Right lung (tissue), 5 donors: ENCODE data around the gene SMYD1. TPM values are rescaled to one million over a fixed set of nuclear protein-coding genes. Genes with fewer than 3 reads are reported as not detected.

ENCODE experiments used
- DNase-seq, 2 donors: peaks; one replicate each; pipeline ENCODE4 v3.0.0-alpha.2; 2013
- polyA plus RNA-seq, 5 donors: library from polyadenylated mRNA; unstranded; fragments of 120-200 nt; gene quantifications; one replicate each; pipeline versions ENCODE4 v1.2.1 to v1.2.3, GENCODE V29; 2013; ENCODE audit warnings: inconsistent platforms in 1 of 5, low replicate concordance in 1 of 5; ENCODE audit not compliant: insufficient read length in 5 of 5, insufficient read depth in 1 of 5

SMYD1 gene
- polyA plus RNA-seq, 5 donors, result 0.06 to 10.6 (median 0.28) TPM; not detected in 1

DNA sequence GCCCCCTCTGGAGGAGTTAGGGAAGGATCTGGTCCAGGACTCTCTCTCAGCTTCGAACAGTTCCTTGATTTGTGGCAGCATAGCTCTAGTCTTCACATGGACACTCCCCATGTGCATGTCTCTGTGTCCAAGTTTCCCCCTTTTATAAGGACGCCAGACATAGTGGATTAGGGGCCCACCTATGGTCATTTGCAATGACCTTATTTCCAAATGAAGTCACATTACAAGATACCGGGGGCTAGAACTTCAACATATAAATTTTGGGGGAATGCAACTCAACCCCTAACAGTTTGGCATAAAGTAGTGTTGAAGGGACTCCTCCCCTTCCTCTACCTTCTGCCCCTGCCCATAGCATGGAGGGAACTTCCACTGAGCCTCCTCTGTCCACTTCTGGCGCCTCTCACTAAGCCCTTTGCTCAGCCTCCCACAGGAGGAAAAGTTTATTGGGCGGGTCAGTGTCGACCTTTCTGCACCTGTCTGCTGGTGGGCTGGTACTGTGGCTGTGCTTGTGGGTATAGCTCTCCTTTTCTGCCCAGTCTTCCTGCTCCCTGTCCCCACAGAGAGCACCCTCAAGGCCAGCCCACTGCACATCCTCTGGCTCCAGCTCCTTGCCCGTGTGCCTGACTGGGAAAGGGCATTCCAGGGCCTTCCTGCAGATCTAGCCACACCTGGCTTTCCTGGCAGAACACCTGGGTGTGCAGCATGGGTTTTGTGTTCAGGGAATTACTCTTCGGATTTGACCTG, 54.7 kb downstream of the SMYD1 start:
- DNase-seq, result no peak

DNA sequence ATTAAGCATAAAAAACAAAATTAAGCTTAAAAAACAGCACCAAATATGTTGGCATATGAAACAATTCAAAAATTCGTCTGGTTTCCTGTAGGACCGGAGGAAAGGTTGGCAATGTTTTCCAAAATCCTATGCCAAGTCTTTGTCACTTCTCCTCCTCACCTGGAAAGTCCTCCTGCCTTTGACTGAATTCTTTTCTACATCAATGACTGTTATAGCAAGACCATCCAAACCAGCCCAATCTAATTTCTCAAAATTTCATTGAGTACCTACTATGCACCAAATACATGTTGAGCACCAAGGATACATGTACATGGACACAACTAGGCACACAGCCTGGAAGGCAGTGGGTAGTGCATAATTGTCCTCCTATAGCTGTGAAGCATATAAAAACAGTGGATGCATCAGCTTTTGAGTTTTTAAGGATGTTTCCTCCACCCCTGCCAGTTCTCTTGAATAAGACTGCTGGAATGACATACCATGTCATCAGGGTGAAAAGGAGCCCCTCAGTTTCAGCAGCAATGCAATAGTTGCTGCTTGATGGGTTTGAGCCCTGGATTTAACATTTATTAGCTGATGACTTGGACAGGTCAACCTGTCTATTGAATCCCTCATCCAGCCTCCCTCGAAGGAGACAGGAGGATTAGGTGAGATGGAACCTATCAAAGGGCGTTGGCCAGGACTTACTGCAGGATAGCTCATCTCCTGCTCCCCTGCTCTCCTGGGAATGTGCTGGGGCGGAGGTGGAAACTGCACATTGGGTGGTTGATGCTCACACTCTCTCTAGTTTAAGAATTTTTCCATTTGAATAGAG, 55.7 kb downstream of the SMYD1 start:
- no peak for DNase-seq

DNA sequence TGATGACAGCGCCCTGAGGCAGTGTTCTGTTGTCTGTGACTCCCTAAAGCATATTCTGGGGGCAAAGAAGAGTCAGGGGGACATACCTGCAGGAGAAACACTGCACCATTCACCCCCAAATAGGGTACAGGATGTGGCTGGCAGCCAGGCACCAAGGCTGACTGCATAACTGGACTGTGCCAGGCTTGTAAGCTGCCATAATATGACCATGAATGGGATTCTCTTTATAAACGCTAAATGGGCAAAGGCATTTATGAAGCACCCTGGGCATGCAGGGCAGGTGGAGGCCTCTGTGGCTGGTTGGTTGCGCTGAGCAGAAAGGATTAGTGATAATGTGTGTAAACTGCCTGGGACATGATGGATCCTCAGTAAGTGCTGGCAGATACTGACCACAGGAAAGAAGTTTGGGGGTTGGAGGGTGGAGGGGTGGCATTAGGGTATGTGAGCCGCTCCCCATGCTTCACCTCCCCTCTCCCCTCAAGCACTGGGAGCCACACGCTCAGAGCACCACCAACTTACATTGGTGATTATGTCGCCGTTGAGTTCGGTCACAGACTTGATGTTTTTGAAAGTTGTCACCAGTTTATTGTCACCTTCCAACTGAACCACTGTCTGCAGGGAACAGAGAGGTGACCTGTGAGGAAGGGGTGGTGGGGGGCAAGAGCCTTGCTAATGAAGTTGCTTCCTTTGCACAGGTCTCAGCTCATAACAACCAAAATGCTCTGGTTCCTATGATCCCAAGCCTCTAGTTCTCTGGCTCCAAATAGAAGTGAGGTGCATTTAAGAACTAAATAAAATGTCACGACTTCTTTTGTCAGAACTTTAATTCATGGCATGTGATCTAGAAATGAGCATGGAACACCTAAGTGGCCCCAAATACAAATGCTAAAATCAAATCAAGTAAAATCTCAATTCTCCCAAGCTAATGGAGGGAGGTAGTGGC, 56.6 kb downstream of the SMYD1 start:
- DNase-seq, result no peak

DNA sequence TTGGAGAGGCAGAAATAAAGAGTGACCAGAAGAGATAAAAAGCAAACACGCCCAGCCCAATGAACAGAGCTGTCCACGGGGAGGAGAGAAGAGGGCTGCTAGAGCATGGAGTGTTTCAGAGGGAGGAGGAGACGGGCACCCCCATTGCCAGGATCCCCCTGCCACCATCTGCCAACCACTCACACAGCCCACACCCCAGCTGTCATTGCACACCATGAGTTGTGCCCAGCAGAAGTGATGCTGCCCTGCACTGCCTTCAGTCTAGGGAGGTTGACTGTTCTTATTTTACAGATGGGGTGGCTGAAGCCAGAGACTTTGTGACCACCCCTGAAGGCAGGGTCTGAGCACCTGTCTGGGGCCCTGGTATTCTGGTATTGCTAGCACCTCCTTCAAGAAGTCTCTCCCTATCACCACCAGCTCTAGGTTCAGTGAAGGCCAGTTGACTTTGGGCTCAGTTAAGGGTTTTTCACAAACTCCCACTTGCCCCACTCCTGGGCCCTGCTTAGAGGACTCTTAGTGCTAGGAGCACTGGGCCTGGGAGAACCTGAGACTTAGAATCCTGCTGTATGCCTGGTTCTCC, 57.8 kb downstream of the SMYD1 start:
- DNase-seq, result no peak

DNA sequence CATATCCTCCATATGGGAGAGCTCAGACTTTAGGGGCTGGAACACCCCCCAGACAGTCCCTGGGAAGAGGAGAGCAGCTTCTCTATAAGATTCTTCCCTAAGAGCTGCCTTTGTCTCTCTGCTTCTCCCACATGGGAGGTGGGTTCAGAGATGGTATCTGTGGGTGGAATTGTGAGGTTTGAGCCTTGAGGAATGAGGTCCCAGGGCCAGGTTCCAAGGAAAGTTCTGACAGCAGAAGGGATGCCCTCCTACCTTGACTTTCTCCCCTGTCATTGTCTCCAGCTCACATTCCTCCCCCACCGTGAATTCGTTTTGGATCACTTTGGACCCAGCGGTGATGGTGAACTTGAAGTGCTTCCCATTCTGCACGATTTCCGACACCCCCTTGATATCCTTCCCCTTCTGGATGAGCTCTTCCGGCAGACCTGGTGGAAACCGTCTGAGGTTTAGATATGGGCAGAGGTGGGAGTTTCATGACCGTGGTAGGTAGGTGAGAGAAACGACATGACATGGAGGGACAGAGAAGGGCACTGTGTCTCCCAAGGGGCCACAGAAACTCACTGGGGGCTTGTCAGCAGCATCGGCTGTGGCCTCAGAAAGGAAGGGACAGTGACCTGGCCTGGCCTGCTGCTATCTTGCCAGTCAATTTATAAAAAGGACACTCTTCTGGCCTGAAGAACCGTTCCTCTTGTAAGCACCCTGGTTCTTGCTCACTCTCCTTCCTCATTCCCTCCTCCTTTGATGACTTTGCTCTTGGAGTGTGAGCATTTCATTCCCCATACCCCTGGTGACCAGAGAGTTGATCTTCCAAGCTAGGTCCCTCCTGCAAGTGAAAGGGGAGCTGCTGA, 58.5 kb downstream of the SMYD1 start:
- DNase-seq, result no peak

DNA sequence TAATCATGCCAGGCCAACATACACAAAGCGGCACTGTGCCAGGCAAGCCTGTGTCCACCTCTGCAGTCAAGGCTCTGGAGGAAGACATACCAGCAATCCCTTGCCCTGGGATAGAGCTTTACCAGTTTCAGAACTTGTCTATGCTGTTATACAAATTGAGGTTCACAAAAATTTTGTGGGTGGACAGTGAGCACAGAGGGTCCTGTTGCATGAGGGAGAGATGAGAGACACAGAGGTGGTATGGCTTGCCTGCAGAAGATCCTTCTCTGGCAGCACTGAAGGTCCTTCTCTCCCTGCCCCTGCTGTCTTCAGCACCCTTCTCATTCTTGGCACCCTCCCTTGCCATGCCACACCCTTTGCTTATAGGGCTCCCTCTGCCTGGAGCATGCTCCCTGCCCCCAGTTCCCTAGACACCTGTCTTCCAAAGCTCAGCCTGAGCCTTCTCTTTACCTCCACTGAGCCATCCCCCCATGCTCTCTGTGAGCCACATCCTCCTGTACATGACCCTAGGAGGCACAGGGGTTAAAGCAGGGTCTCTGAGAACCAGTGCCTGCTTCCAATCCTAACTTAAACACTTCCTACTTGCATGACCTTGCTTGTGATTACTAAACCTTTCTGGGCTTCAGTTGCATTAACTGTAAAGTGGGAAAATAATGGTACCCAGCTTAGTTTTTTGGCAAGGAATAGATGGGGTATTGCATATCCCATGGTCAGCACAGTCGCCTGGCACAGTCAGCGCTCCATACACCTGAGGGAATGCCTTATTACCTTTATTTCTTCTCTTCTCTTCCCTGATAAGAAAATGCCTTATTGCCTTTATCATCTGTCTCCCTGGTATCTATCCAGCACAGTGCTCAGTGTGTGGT, 59.4 kb downstream of the SMYD1 start:
- DNase-seq, result no peak

DNA sequence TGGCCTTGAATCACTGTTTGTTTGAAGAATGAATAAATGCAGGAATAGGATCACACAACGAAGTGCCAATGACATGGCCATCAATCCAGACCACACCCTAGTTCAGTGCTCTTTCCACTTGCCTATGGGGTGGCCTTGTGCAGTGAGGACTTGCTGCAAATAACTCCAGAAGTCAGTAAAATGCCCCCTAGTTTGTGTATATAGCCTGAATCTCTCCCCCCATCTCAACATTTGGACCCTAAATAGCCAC, 59.9 kb downstream of the SMYD1 start:
- DNase-seq, result no peak

DNA sequence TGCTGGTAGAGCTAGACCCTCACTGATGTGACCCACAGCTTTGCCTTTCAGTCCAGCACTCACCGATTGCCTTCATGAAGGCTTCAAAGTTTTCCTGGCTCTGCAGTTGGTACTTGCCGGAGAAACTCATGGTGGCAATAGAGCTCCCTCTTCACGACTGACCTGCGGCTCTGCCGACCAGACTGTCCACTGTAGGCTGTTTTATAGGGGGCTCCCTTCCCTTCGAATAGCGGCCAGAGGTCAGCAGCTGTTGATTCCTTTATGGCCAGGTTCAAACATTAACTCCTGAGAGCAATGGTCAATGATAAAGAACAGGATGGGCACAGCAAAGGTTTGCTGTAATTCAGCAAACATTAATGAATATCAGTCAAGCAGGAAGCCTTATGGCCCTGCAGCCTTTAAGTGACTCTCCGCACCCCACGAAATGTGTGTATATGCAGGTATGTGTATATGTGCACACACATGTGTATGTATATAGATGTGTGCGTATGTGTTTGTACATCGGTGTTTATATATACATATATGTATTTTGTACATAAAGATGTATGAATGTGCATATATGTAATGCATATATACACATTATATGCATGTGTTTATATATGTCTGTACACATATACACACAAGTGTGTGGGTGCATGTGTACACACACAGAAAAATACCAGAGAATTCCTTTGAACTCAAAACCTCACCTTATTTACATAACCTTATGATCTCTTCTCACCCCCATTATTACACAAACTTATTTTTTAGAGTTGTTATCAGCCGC, 60.4 kb downstream of the SMYD1 start, which contains the start of gene FABP1:
Gene FABP1 (minus strand): TSS at position 175 of the 766 bp plus-strand sequence. CDS start 45 bp downstream, at position 130.
- no peak for DNase-seq

DNA sequence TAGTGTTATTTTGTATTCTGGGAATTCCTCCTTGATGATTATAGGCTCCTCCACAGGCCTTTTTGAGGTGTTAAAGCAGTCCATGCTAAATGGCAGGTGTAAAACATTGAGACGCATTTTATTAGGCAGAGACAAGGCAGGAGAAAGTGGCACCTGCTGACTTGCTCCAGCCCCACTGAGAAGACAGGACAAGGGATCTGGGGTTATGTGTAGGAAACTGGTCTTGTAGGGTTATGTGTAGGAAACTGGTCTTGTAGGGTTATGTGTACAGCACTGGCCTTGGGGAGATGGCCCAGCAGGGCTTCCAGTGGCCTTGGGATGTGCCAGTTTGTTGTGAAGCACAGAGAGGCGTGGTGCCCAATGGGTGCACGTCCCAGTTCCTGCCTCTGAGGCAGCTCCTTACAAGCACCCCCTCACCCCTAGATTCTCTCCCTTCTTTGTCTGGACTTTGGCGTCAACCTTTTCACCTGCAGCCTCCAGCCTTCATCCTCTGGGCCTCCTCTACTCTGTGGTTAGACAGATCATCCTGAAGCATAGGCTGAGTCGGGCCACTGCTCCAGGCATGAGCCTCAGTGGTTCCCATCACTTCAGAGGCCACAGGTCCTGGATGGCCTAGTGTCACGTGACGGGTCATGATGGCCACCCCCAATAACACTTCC, 61.2 kb downstream of the SMYD1 start:
- no peak for DNase-seq

DNA sequence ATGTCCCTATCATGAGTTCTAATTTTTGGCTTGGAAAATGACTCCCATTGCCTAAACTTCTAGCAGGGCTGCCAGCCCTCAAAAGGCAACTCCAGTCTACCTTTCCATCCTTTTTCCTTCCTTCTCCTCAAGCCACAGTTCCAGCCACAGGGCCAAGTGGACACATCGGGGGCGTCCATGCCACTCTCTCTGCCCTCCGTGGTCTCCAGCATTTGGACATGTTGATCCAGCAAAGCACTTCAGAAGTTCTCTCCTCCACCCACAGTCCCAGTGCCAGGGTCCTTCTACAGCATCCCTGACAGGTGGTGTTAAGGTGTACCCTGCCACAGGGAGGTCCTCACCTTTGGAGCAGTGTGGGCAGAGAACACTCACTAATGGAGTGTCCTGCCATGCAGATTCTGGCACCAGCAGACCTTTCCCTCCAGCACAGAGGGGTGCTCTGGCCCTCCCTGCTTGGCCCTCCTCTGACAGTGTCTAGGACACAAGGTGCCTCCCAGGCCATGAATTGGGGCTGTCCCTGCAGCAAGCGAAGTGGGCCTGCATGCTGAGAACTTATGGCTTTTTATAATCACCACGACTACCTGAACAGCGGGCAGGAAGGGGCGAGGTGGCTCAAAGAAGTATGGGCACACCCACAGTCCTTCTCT, 61.8 kb downstream of the SMYD1 start:
- no peak for DNase-seq

DNA sequence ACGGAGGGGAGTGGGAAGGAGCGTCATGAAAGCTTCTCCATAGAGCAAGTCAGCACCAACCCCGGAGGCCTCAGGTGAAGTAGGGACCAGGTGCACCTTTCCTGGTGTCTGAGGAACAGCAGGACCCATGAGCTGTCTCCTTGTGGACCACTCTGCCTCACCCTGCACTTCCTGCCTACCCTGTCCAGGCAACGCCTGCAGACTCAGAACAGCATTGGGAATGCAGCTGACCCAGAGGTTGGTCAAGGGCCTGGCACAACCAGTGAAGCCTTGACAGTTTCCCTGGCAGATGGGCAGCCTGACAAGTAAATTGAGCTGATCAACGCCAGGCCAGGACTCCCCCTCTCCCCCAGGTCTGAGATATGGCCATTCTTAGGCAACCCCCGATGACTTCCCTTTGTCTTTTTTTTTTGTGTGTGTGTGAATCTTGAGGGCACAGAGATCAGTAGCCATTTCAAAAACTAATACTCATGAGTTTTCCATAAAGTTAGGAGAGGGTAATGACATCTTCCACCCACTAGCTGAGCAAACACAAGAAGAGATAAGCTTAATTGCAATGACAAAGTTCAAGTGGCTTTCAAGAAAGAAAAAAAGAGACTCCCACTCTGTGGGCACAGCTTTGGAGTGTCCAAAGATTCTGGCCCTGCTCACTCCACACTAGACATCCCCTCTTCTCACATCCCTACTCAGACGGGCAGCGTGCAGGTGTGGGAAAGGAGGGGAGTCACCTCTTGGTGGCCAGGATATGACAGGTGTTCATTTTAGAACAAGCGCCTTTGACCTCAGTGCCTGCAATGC, 63.8 kb downstream of the SMYD1 start:
- no peak for DNase-seq

DNA sequence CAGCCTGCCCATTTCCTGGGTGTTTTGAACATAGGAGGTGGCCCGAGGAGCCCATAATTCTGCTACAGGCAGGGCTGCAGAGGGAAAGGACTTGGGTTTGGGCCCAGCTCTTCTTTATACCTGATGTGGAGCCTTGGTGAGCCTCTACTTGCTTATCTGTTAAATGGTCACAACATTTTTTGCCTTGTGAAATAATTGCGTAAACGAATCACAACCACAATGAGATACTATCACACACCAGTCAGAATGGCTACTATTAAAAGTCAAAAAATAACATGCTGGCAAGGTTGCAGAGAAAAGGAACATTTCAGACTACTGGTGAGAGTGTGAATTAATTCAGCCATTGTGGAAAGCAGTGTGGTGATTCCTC, 64.4 kb downstream of the SMYD1 start:
- DNase-seq, result no peak

DNA sequence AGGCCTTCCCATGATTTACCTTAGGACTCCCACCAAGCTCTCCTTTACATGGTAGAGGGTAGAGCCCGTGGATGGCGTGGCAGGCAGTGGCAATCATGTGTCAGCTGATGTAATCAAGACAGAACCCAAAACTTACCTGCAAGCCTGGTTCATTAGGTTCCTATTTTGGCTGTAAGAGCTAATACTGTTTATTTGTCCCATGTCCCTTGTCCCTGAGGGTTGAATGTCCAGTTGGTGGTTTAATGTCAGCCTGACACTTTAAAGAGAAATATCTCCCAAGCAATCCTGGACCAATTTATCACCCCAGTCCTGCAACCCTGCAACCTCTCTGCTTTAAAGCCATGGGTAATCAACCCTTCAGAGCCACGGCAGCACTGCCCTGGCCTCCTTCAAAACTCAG, 66.2 kb downstream of the SMYD1 start:
- DNase-seq, result no peak

DNA sequence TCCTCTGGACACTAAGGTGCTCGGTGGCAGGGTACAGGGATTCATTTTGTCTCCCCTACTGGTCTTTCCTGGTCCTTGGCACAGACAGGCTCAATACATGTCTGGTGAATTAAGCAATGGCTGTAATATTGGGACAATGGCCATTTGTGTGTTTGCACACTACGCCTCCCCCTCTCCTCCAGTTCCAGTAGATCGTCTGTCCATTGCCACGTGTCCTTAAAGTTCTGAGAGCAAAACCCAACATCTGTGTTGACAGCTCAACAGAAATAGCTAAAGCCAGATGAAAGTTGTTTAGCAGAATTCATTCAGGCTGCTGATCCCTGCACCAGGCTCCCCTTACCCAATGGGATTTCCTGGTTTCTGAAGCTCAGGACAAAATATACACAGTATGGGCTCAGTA, 69.2 kb downstream of the SMYD1 start:
- no peak for DNase-seq

DNA sequence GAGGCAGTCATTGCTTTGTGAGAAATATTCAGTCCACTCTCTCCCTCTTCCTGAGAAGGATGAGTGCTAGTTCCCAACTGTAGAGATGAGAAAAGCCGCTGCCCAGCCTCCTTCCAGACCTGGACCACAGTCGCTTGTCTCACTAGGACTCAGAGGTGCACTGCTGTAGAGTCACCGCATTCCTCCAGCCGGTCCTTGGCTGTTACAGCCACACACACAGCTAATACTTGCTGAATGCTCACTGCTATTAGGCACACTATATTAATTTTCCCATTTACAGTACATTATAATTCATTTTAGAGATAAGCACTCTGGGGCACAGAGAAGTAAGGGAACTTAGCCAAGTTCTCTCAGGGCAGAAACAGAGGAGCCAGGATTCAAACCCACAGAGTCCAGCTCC, 70.2 kb downstream of the SMYD1 start:
- DNase-seq, result no peak

DNA sequence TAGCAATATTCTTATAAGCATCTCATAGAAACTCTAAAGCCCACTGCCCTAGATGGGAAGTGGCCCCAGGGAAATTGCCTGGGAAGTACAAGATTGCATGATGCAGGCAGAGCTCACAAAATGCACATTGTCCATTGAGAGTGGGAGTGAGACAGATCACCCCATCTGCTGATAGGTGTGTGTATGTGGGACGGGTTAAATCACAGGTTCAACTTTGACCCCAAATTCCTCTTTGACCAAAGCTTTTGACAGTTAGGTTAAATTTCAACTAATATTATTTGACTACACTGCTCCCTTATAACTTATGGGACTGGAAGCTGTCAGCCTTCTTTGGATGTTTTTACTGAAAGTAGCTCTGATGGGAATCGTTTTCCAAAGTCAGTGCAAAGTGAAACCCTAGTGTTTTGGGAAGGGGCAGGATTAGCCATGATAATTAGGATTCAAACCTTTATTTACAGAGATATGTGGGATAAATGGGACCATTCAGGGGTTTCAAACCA, 71.6 kb downstream of the SMYD1 start:
- DNase-seq, result no peak

DNA sequence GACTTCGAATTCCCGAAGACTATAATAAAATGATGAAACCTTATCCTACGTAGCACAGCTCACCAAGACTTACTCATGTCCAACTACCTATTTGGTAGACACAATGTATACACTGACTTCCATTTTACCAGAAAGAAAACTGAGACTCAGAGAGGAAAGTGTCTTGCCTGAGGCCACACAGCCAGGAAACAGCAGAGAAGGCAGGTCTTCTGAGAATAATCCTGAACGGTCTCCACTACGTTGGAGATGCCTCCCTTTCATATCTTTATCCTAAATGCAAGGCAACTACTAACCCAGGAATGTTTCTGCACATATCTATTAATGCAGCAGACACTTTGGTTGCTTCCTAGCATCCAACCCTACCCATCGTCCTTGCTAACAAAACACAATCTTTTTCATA, 72.2 kb downstream of the SMYD1 start:
- DNase-seq, result no peak
